Measurements from ENCODE around the gene RIC8B. TPM values are rescaled to one million over a fixed set of nuclear protein-coding genes. Genes with fewer than 3 reads are reported as not detected.

The RIC8B gene
- total RNA-seq, 1 experiment from 2014 or later, result 29.0 TPM

GRCh38 chr12:106888348-106888970 lies 114.0 kb downstream of the RIC8B start:
- H2BK120ac ChIP-seq (ENCODE audit: low read depth, low read length, poor library complexity, severe bottlenecking), result no peak overlapping the region
- H2BK5ac ChIP-seq (ENCODE audit: insufficient read length, low read length), result no peak overlapping the region
- DNase-seq, result no peak
- no peak overlapping the region for H2BK12ac ChIP-seq (ENCODE audit: insufficient read length, low read depth, low read length)
- no peak overlapping the region for H3K4me2 ChIP-seq (ENCODE audit: insufficient read depth, insufficient read length, low read length)
- no peaks in the 10 kb centered on the region for H3K9me3 Mint-ChIP-seq
- H3K9ac ChIP-seq (ENCODE audit: extremely low read depth, insufficient read length, low read length), result no peak overlapping the region
- no peak overlapping the region for H4K91ac ChIP-seq (ENCODE audit: insufficient read length, low read depth, low read length)
- H3K14ac ChIP-seq (ENCODE audit: insufficient read depth, low read length), result no peak overlapping the region
- H3K9me3 ChIP-seq (ENCODE audit: control insufficient read depth, low read depth, low read length), result no peaks in the 10 kb centered on the region
- H3K79me1 ChIP-seq (ENCODE audit: insufficient read depth, low read depth, low read length, poor library complexity, severe bottlenecking), result no peaks in the 10 kb centered on the region
- H3K4me1 ChIP-seq (ENCODE audit: insufficient read depth, low read length), result no peaks in the 10 kb centered on the region
- no peak overlapping the region for H3T11ph ChIP-seq (ENCODE audit: low read length)
- no peaks in the 10 kb centered on the region for H3K23me2 ChIP-seq (ENCODE audit: insufficient read length, low read depth, low read length, poor library complexity, severe bottlenecking)
- no peak overlapping the region for H3K27ac ChIP-seq (ENCODE audit: insufficient read length, low read depth, low read length)
- TF ChIP-seq, protein P1, sequence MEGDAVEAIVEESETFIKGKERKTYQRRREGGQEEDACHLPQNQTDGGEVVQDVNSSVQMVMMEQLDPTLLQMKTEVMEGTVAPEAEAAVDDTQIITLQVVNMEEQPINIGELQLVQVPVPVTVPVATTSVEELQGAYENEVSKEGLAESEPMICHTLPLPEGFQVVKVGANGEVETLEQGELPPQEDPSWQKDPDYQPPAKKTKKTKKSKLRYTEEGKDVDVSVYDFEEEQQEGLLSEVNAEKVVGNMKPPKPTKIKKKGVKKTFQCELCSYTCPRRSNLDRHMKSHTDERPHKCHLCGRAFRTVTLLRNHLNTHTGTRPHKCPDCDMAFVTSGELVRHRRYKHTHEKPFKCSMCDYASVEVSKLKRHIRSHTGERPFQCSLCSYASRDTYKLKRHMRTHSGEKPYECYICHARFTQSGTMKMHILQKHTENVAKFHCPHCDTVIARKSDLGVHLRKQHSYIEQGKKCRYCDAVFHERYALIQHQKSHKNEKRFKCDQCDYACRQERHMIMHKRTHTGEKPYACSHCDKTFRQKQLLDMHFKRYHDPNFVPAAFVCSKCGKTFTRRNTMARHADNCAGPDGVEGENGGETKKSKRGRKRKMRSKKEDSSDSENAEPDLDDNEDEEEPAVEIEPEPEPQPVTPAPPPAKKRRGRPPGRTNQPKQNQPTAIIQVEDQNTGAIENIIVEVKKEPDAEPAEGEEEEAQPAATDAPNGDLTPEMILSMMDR (conservative IDR thresholded peaks at IDR 0.05), result no peak
- H2BK15ac ChIP-seq (ENCODE audit: low read depth, low read length), result no peak overlapping the region
- H2BK20ac ChIP-seq (ENCODE audit: low read depth, low read length, poor library complexity, severe bottlenecking), result no peak overlapping the region
- no peaks in the 10 kb centered on the region for H3K79me2 ChIP-seq (ENCODE audit: insufficient read depth, low read length)
- no peak overlapping the region for H2AFZ ChIP-seq (ENCODE audit: low read length)
- no CpG with 5 or more reads among the region's 5 CpGs for WGBS (ENCODE audit: extremely low coverage, insufficient read length, low lambda C conversion rate)
- H4K5ac ChIP-seq (ENCODE audit: insufficient read length, low read depth, low read length), result no peak overlapping the region
- no peak overlapping the region for H2AK5ac ChIP-seq (ENCODE audit: insufficient read length, low read length)
- H3K27me3 Mint-ChIP-seq (ENCODE audit: low read depth), result no peaks in the 10 kb centered on the region
- H3K27ac Mint-ChIP-seq, result no peak overlapping the region
- H3K4me1 Mint-ChIP-seq, result no peaks in the 10 kb centered on the region; a peak in 1 of 4 replicates
- H3K27me3 ChIP-seq (ENCODE audit: insufficient read depth, low read length), result no peaks in the 10 kb centered on the region
- H4K20me1 ChIP-seq (ENCODE audit: control insufficient read depth, insufficient read depth, insufficient read length), result no peaks in the 10 kb centered on the region
- H3K4me3 Mint-ChIP-seq, result no peak overlapping the region
- H3K4ac ChIP-seq (ENCODE audit: low read depth, low read length), result no peak overlapping the region
- no peak overlapping the region for H4K8ac ChIP-seq (replicated peaks; ENCODE audit: insufficient read length, low read depth, low read length)
- H3K18ac ChIP-seq (ENCODE audit: insufficient read length, low read depth, low read length), result no peak overlapping the region
- H3K56ac ChIP-seq (ENCODE audit: insufficient read length, low read depth, low read length), result no peak overlapping the region
- peaks cover 4 to 18% (median 8%) of the 10 kb centered on the region in 3 experiments; a peak in 6 of 7 replicates for H3K36me3 Mint-ChIP-seq (ENCODE audit: insufficient read depth in 1 of 3, low read depth in 3 of 3)
- H3K23ac ChIP-seq (ENCODE audit: insufficient read length, low read depth, low read length), result no peak overlapping the region

Data from H9 (cell line).